ENCODE results near the gene TEP1.
"Not testable (repeated sequence)": the region's sequence is repeated elsewhere in the genome, so short reads cannot be mapped to it uniquely, and the experiment has no call there.

Gene TEP1

GRCh38 chr14:20341032-20341431, 72.3 kb downstream of the TEP1 start:
- not testable (repeated sequence) for DNase-seq (ENCODE audit: low spot score)

GRCh38 chr14:20334017-20334416, 79.3 kb downstream of the TEP1 start:
- DNase-seq (ENCODE audit: low spot score), result no peak

- no peak for DNase-seq (ENCODE audit: low spot score)
Observed at GRCh38 chr14:20333494-20333841, 79.8 kb downstream of the TEP1 start.

- peak; percentile 90 for DNase-seq (ENCODE audit: low spot score)
Observed at GRCh38 chr14:20332788-20333493, 80.4 kb downstream of the TEP1 start, which contains the start of gene CCNB1IP1. TSS of gene CCNB1IP1 (minus strand) at chr14:20333279. CDS start at chr14:20316523, 16,756 bp downstream.

- DNase-seq (ENCODE audit: low spot score), result no peak
Observed at GRCh38 chr14:20332431-20332787, 80.9 kb downstream of the TEP1 start.

- DNase-seq (ENCODE audit: low spot score), result peak; percentile 15
Observed at GRCh38 chr14:20331053-20331613, 82.2 kb downstream of the TEP1 start.

GRCh38 chr14:20329355-20329754, 83.9 kb downstream of the TEP1 start:
- DNase-seq (ENCODE audit: low spot score), result no peak

- DNase-seq (ENCODE audit: low spot score), result no peak
Observed at GRCh38 chr14:20328705-20329104, 84.6 kb downstream of the TEP1 start.

- DNase-seq (ENCODE audit: low spot score), result peak; percentile 76
Observed at GRCh38 chr14:20327005-20327869, 86.1 kb downstream of the TEP1 start.

- no peak for DNase-seq (ENCODE audit: low spot score)
Observed at GRCh38 chr14:20317720-20318119, 95.6 kb downstream of the TEP1 start.

All from activated CD4-positive, alpha-beta T cell treated with anti-CD3 and anti-CD28 coated beads, Interleukin-2, Interleukin-4, amounts not matched to agents 100 ng/mL and 50 ng/mL, durations not matched to agents 16 hours and 8 hours (primary cell).